Measurements from ENCODE around the gene EFNA5. TPM values are rescaled to one million over a fixed set of nuclear protein-coding genes. Genes with fewer than 3 reads are reported as not detected.

Gene EFNA5
- total and polyA plus RNA-seq, 2 experiments from 2014 or later = 8.5 to 18.8 TPM

DNA sequence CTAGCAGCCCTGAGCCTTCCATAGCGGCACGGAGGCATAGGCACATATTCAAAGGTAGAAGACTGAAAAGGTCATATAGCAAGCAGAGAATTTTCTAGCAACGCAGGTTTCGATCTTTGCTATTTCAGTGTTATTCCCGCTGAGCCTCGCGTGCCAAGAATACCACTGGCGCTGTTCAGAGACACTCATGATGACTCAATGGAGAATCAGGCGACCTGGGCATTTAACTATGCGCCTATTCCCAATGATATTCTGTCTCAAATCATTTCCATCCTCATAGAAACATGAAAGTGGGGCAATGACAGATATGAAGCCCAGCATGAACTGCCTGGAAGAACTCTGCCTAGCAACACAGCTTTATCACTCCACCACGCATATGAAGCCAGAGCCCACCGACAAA is 59.9 kb downstream of the EFNA5 start:
- Histone ChIP-seq H3K4me1 (ENCODE audit: insufficient read depth) (peaks cover 12% of the 10 kb centered on the region), H4K20me1 (ENCODE audit: insufficient read depth, poor library complexity, severe bottlenecking) (no peaks in the 10 kb centered on the region), H3K27ac (no peak overlapping the region), H3K4me2 (no peak overlapping the region), H3K79me2 (peaks cover 93% of the 10 kb centered on the region), H3K9me2 (replicated peaks; ENCODE audit: insufficient read depth) (no peaks in the 10 kb centered on the region), H3K27me3 (no peaks in the 10 kb centered on the region), H3K36me3 (replicated peaks; ENCODE audit: insufficient read depth, low read depth) (no peaks in the 10 kb centered on the region), H2AFZ (no peak overlapping the region), H3K9me3 (ENCODE audit: low read depth) (no peaks in the 10 kb centered on the region), H3K4me3 (no peak overlapping the region)
- 94% methylated on average over 12 of the region's 12 CpGs for WGBS (ENCODE audit: low lambda C conversion rate, missing lambda C conversion rate)
- TF ChIP-seq, protein P1, sequence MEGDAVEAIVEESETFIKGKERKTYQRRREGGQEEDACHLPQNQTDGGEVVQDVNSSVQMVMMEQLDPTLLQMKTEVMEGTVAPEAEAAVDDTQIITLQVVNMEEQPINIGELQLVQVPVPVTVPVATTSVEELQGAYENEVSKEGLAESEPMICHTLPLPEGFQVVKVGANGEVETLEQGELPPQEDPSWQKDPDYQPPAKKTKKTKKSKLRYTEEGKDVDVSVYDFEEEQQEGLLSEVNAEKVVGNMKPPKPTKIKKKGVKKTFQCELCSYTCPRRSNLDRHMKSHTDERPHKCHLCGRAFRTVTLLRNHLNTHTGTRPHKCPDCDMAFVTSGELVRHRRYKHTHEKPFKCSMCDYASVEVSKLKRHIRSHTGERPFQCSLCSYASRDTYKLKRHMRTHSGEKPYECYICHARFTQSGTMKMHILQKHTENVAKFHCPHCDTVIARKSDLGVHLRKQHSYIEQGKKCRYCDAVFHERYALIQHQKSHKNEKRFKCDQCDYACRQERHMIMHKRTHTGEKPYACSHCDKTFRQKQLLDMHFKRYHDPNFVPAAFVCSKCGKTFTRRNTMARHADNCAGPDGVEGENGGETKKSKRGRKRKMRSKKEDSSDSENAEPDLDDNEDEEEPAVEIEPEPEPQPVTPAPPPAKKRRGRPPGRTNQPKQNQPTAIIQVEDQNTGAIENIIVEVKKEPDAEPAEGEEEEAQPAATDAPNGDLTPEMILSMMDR (IDR thresholded peaks at IDR 0.05; ENCODE audit: poor library complexity) = no peak
- no peak for TF ChIP-seq EZH2phosphoT487 (IDR thresholded peaks at IDR 0.05; ENCODE audit: low read depth, severe bottlenecking, unreplicated experiment)
- TF ChIP-seq EZH2 (IDR thresholded peaks at IDR 0.05; ENCODE audit: borderline replicate concordance) = no peak
- DNase-seq (ENCODE audit: low spot score) = no peak

- Histone ChIP-seq H3K4me1 (ENCODE audit: insufficient read depth) (peaks cover 18% of the 10 kb centered on the region), H4K20me1 (ENCODE audit: insufficient read depth, poor library complexity, severe bottlenecking) (no peaks in the 10 kb centered on the region), H3K9me3 (ENCODE audit: low read depth) (no peaks in the 10 kb centered on the region), H3K79me2 (peaks cover 97% of the 10 kb centered on the region), H3K4me3 (no peak overlapping the region), H3K4me2 (peak overlapping the region; percentile 66), H3K27ac (peak overlapping the region; percentile 3), H3K36me3 (replicated peaks; ENCODE audit: insufficient read depth, low read depth) (no peaks in the 10 kb centered on the region), H2AFZ (no peak overlapping the region), H3K9me2 (replicated peaks; ENCODE audit: insufficient read depth) (no peaks in the 10 kb centered on the region), H3K27me3 (no peaks in the 10 kb centered on the region)
- peak; percentile 20 for DNase-seq (ENCODE audit: low spot score)
- TF ChIP-seq EZH2 (IDR thresholded peaks at IDR 0.05; ENCODE audit: borderline replicate concordance) (no peak), EZH2phosphoT487 (IDR thresholded peaks at IDR 0.05; ENCODE audit: low read depth, severe bottlenecking, unreplicated experiment) (no peak)
- TF ChIP-seq, protein P1 (IDR thresholded peaks at IDR 0.05; ENCODE audit: poor library complexity) = no peak
- WGBS (ENCODE audit: low lambda C conversion rate, missing lambda C conversion rate) = 64% methylated on average over 9 of the region's 9 CpGs
Observed at GRCh38 chr5:107607671-107608345, 62.9 kb downstream of the EFNA5 start.

- no peak overlapping the region for H2AFZ ChIP-seq
- no peaks in the 10 kb centered on the region for H3K27me3 ChIP-seq
- H3K4me1 ChIP-seq (ENCODE audit: insufficient read depth) = peaks cover 18% of the 10 kb centered on the region
- DNase-seq (ENCODE audit: low spot score) = no peak
- TF ChIP-seq EZH2phosphoT487 (IDR thresholded peaks at IDR 0.05; ENCODE audit: low read depth, severe bottlenecking, unreplicated experiment) (no peak), EZH2 (IDR thresholded peaks at IDR 0.05; ENCODE audit: borderline replicate concordance) (no peak)
- TF ChIP-seq, protein P1 (IDR thresholded peaks at IDR 0.05; ENCODE audit: poor library complexity) = no peak
- peaks cover 97% of the 10 kb centered on the region for H3K79me2 ChIP-seq
- H4K20me1 ChIP-seq (ENCODE audit: insufficient read depth, poor library complexity, severe bottlenecking) = no peaks in the 10 kb centered on the region
- peak overlapping the region; percentile 66 for H3K4me2 ChIP-seq
- H3K9me2 ChIP-seq (replicated peaks; ENCODE audit: insufficient read depth) = no peaks in the 10 kb centered on the region
- H3K4me3 ChIP-seq = no peak overlapping the region
- 47% methylated on average over 6 of the region's 6 CpGs for WGBS (ENCODE audit: low lambda C conversion rate, missing lambda C conversion rate)
- no peaks in the 10 kb centered on the region for H3K36me3 ChIP-seq (replicated peaks; ENCODE audit: insufficient read depth, low read depth)
- no peaks in the 10 kb centered on the region for H3K9me3 ChIP-seq (ENCODE audit: low read depth)
- H3K27ac ChIP-seq = peak overlapping the region; percentile 21
Observed at GRCh38 chr5:107607196-107607595, 63.5 kb downstream of the EFNA5 start.
